C4-2B (cell line): Measurements from ENCODE around the gene PRKCH.

Experiments
- CTCF ChIP-seq: fragments of 450-650 bp; conservative IDR thresholded peaks from 2 replicates; pipeline ENCODE4 v1.5.1; 2017; ENCODE audit warnings: mild to moderate bottlenecking
- ZFX ChIP-seq: fragments of 450-650 bp; IDR thresholded peaks from 2 replicates; pipeline ENCODE4 v1.6.1; 2017

- TF ChIP-seq CTCF, result no peak
- TF ChIP-seq ZFX, result no peak
Measured at GRCh38 chr14:61338457-61338856, 17.1 kb downstream of the PRKCH start.
